Stimulated activated effector memory CD8-positive, alpha-beta T cell treated with anti-CD3 and anti-CD28 coated beads, Interleukin-12 subunit alpha, Interleukin-12 subunit beta, amount 100 ng/mL, for 72 hours (primary cell): ENCODE data around the gene CSMD2.

ENCODE experiments used
- ATAC-seq: fragments of 150-1000 bp; cut with Tn5 transposase; 2 replicates; pipeline ENCODE4 v1.10.0; 2021
- DNase-seq, 2 donors: peaks; one replicate each; pipeline ENCODE4 v3.0.0; 2021 to 2022; ENCODE audit warnings: low spot score in 2 of 2
- H3K27ac Mint-ChIP-seq: one replicate; pipeline ENCODE4 v1.8.0; 2022; ENCODE audit warnings: mild to moderate bottlenecking, mixed read lengths
- H3K36me3 Mint-ChIP-seq: one replicate; pipeline ENCODE4 v1.8.0; 2022; ENCODE audit warnings: mild to moderate bottlenecking, mixed read lengths
- H3K4me1 Mint-ChIP-seq: one replicate; pipeline ENCODE4 v1.8.0; 2022; ENCODE audit warnings: mixed read lengths
- H3K4me3 Mint-ChIP-seq: one replicate; pipeline ENCODE4 v1.8.0; 2022; ENCODE audit warnings: mild to moderate bottlenecking, mixed read lengths
- H3K9me3 Mint-ChIP-seq: one replicate; pipeline ENCODE4 v1.8.0; 2022; ENCODE audit warnings: mixed read lengths

The CSMD2 gene

GRCh38 chr1:33876970-33877650 lies 287.9 kb downstream of the CSMD2 start:
- no peak overlapping the region for H3K4me3 Mint-ChIP-seq
- H3K36me3 Mint-ChIP-seq: no peaks in the 10 kb centered on the region
- no peak overlapping the region for H3K27ac Mint-ChIP-seq
- ATAC-seq (no peak), DNase-seq (no peak)
- H3K9me3 Mint-ChIP-seq: peaks cover 2% of the 10 kb centered on the region
- H3K4me1 Mint-ChIP-seq: no peaks in the 10 kb centered on the region

- DNase-seq (no peak), ATAC-seq (no peak)
- no peak overlapping the region for H3K27ac Mint-ChIP-seq
- no peaks in the 10 kb centered on the region for H3K36me3 Mint-ChIP-seq
- no peak overlapping the region for H3K4me3 Mint-ChIP-seq
- H3K4me1 Mint-ChIP-seq: no peaks in the 10 kb centered on the region
- peaks cover 2% of the 10 kb centered on the region for H3K9me3 Mint-ChIP-seq
Observed at GRCh38 chr1:33875862-33876261, 289.2 kb downstream of the CSMD2 start.

- no peak for ATAC-seq
- Mint-ChIP-seq H3K9me3 (peaks cover 2% of the 10 kb centered on the region), H3K4me1 (no peaks in the 10 kb centered on the region), H3K36me3 (no peaks in the 10 kb centered on the region), H3K27ac (no peak overlapping the region), H3K4me3 (no peak overlapping the region)
- DNase-seq: no peak
Observed at GRCh38 chr1:33874636-33875035, 290.4 kb downstream of the CSMD2 start.

- Mint-ChIP-seq H3K9me3 (peaks cover 2% of the 10 kb centered on the region), H3K4me3 (no peak overlapping the region), H3K36me3 (no peaks in the 10 kb centered on the region), H3K4me1 (peaks cover 5% of the 10 kb centered on the region), H3K27ac (no peak overlapping the region)
- DNase-seq (no peak), ATAC-seq (no peak)
Observed at GRCh38 chr1:33872683-33873082, 292.3 kb downstream of the CSMD2 start.

- DNase-seq (no peak), ATAC-seq (no peak)
- Mint-ChIP-seq H3K9me3 (peaks cover 2% of the 10 kb centered on the region), H3K36me3 (no peaks in the 10 kb centered on the region), H3K27ac (no peak overlapping the region), H3K4me1 (peaks cover 8% of the 10 kb centered on the region), H3K4me3 (no peak overlapping the region)
Observed at GRCh38 chr1:33872275-33872674, 292.8 kb downstream of the CSMD2 start.

GRCh38 chr1:33867684-33868083 lies 297.3 kb downstream of the CSMD2 start:
- DNase-seq: no peak
- Mint-ChIP-seq H3K36me3 (no peaks in the 10 kb centered on the region), H3K4me3 (peak overlapping the region; percentile 14), H3K4me1 (peaks cover 8% of the 10 kb centered on the region), H3K9me3 (no peaks in the 10 kb centered on the region), H3K27ac (peak overlapping the region; percentile 29)
- ATAC-seq: peak; percentile 60

GRCh38 chr1:33866281-33866680 lies 298.7 kb downstream of the CSMD2 start:
- no peaks in the 10 kb centered on the region for H3K9me3 Mint-ChIP-seq
- H3K4me3 Mint-ChIP-seq: no peak overlapping the region
- no peak for DNase-seq
- peaks cover 8% of the 10 kb centered on the region for H3K4me1 Mint-ChIP-seq
- H3K27ac Mint-ChIP-seq: no peak overlapping the region
- H3K36me3 Mint-ChIP-seq: no peaks in the 10 kb centered on the region
- no peak for ATAC-seq

GRCh38 chr1:33864460-33865389 lies 300.3 kb downstream of the CSMD2 start:
- Mint-ChIP-seq H3K27ac (no peak overlapping the region), H3K36me3 (no peaks in the 10 kb centered on the region), H3K4me3 (no peak overlapping the region), H3K4me1 (peaks cover 8% of the 10 kb centered on the region), H3K9me3 (no peaks in the 10 kb centered on the region)
- ATAC-seq: no peak
- DNase-seq: no peak

GRCh38 chr1:33863779-33864178 lies 301.3 kb downstream of the CSMD2 start, which contains the start of gene HMGB4:
Gene HMGB4, plus strand, starts transcription at chr1:33864079. Its CDS starts 113 bp downstream, at chr1:33864192.
- no peak for DNase-seq
- no peaks in the 10 kb centered on the region for H3K36me3 Mint-ChIP-seq
- H3K4me3 Mint-ChIP-seq: no peak within 1 kb of the TSS
- H3K27ac Mint-ChIP-seq: no peak within 1 kb of the TSS
- no peaks in the 10 kb centered on the region for H3K9me3 Mint-ChIP-seq
- H3K4me1 Mint-ChIP-seq: peaks cover 8% of the 10 kb centered on the region
- ATAC-seq: no peak

GRCh38 chr1:33860671-33861070 lies 304.4 kb downstream of the CSMD2 start:
- Mint-ChIP-seq H3K4me3 (no peak overlapping the region), H3K36me3 (no peaks in the 10 kb centered on the region)
- DNase-seq: no peak

GRCh38 chr1:33854091-33854490 lies 310.9 kb downstream of the CSMD2 start:
- Mint-ChIP-seq H3K4me3 (no peak overlapping the region), H3K36me3 (no peaks in the 10 kb centered on the region), H3K9me3 (no peaks in the 10 kb centered on the region), H3K4me1 (no peaks in the 10 kb centered on the region), H3K27ac (no peak overlapping the region)
- ATAC-seq (no peak), DNase-seq (no peak)

More at GRCh38 chr1:33860671-33861070, 304.4 kb downstream of the CSMD2 start:
- H3K4me1 Mint-ChIP-seq: no peaks in the 10 kb centered on the region
- ATAC-seq: no peak
- H3K9me3 Mint-ChIP-seq: no peaks in the 10 kb centered on the region
- no peak overlapping the region for H3K27ac Mint-ChIP-seq

GRCh38 chr1:33853431-33853830 lies 311.6 kb downstream of the CSMD2 start:
- Mint-ChIP-seq H3K4me1 (no peaks in the 10 kb centered on the region), H3K36me3 (no peaks in the 10 kb centered on the region), H3K27ac (no peak overlapping the region), H3K9me3 (no peaks in the 10 kb centered on the region), H3K4me3 (no peak overlapping the region)
- no peak for DNase-seq
- ATAC-seq: no peak

- H3K27ac Mint-ChIP-seq: no peak overlapping the region
- no peaks in the 10 kb centered on the region for H3K9me3 Mint-ChIP-seq
- no peaks in the 10 kb centered on the region for H3K36me3 Mint-ChIP-seq
- ATAC-seq: no peak
- H3K4me3 Mint-ChIP-seq: no peak overlapping the region
- no peaks in the 10 kb centered on the region for H3K4me1 Mint-ChIP-seq
- no peak for DNase-seq
Observed at GRCh38 chr1:33852711-33853110, 312.3 kb downstream of the CSMD2 start.

GRCh38 chr1:33850481-33850880 lies 314.5 kb downstream of the CSMD2 start:
- Mint-ChIP-seq H3K9me3 (no peaks in the 10 kb centered on the region), H3K36me3 (no peaks in the 10 kb centered on the region), H3K4me3 (no peak overlapping the region), H3K4me1 (no peaks in the 10 kb centered on the region), H3K27ac (no peak overlapping the region)
- ATAC-seq (no peak), DNase-seq (no peak)

- no peaks in the 10 kb centered on the region for H3K9me3 Mint-ChIP-seq
- no peaks in the 10 kb centered on the region for H3K36me3 Mint-ChIP-seq
- no peak overlapping the region for H3K27ac Mint-ChIP-seq
- no peaks in the 10 kb centered on the region for H3K4me1 Mint-ChIP-seq
- no peak overlapping the region for H3K4me3 Mint-ChIP-seq
- ATAC-seq (peak; percentile 38), DNase-seq (no peak)
Observed at GRCh38 chr1:33849211-33849610, 315.8 kb downstream of the CSMD2 start.
